Natural killer cell (primary cell): ENCODE measurements around the gene STK32C. TPM values are rescaled to one million over a fixed set of nuclear protein-coding genes. Genes with fewer than 3 reads are reported as not detected.

Experiments
- ATAC-seq, 3 donors: fragments of 150-1000 bp in 2 of 3; fragments of 200-7000 bp in 1 of 3; cut with Tn5 transposase; 1 replicate in 1 of 3; 2 replicates in 2 of 3; pipeline ENCODE4 v1.10.0; 2021; ENCODE audit warnings: mild to moderate bottlenecking in 2 of 3, moderate library complexity in 2 of 3
- DNase-seq, 2 donors: peaks; one replicate each; pipeline versions ENCODE4 v3.0.0 to v3.0.0-alpha.2; 2013 to 2021; ENCODE audit warnings: mixed read lengths in 1 of 2
- H3K27ac ChIP-seq: one replicate; pipeline ENCODE4 v1.5.1; 2013; ENCODE audit warnings: mild to moderate bottlenecking, low read length
- H3K27me3 ChIP-seq: one replicate; pipeline ENCODE4 v1.6.1; 2013; ENCODE audit warnings: low read length; ENCODE audit not compliant: control insufficient read depth, insufficient read depth
- H3K36me3 ChIP-seq: one replicate; pipeline ENCODE4 v1.6.1; 2013; ENCODE audit warnings: low read length; ENCODE audit not compliant: control insufficient read depth, insufficient read depth
- H3K4me1 ChIP-seq: one replicate; pipeline ENCODE4 v1.6.1; 2013; ENCODE audit warnings: low read length; ENCODE audit not compliant: control insufficient read depth, insufficient read depth
- H3K4me3 ChIP-seq: one replicate; pipeline ENCODE4 v1.5.1; 2013; ENCODE audit warnings: low read length
- H3K9me3 ChIP-seq: one replicate; pipeline ENCODE4 v1.6.1; 2013; ENCODE audit warnings: low read length; ENCODE audit not compliant: control insufficient read depth, insufficient read depth
- H3K27ac Mint-ChIP-seq, 2 donors: one replicate each; pipeline ENCODE4 v1.8.0; 2022; ENCODE audit warnings: mild to moderate bottlenecking in 2 of 2, mixed read lengths in 2 of 2, moderate library complexity in 1 of 2
- H3K27me3 Mint-ChIP-seq, 2 donors: one replicate each; pipeline ENCODE4 v1.8.0; 2022; ENCODE audit warnings: low read depth in 2 of 2, mixed read lengths in 2 of 2
- H3K36me3 Mint-ChIP-seq: one replicate; pipeline ENCODE4 v1.8.0; 2022; ENCODE audit warnings: mixed read lengths
- H3K4me1 Mint-ChIP-seq, 2 donors: one replicate each; pipeline ENCODE4 v1.8.0; 2022; ENCODE audit warnings: mixed read lengths in 2 of 2
- H3K4me3 Mint-ChIP-seq: one replicate; pipeline ENCODE4 v1.8.0; 2022; ENCODE audit warnings: mild to moderate bottlenecking, moderate library complexity, mixed read lengths
- H3K9me3 Mint-ChIP-seq, 2 donors: one replicate each; pipeline ENCODE4 v1.8.0; 2022; ENCODE audit warnings: mixed read lengths in 2 of 2
- whole genome bisulfite sequencing: methylation state at CpG from one replicate; pipeline ENCODE4 v1.1.7; 2013; ENCODE audit warnings: missing lambda C conversion rate; ENCODE audit not compliant: insufficient coverage; 5-methylcytosine and 5-hydroxymethylcytosine counted together
- intact Hi-C: fragments of 100-400 bp; cut with micrococcal nuclease; formaldehyde crosslinking; loops from one replicate; pipeline ENCODE4 v1.14.2; 2022
- total RNA-seq, 4 donors: library from RNA; stranded (reverse); fragments of 120-200 nt in 1 of 4; gene quantifications; one replicate each; pipeline versions ENCODE4 v1.2.3 to v1.2.4, GENCODE V29; 2013 to 2022
- TF ChIP-seq, protein P1 (sequence below): fragments of 200-600 bp; IDR thresholded peaks from one replicate; pipeline ENCODE4 v1.8.0; 2022; ENCODE audit warnings: antibody characterized with exemption

STK32C gene
- total RNA-seq, 3 donors from 2014 or later (not counting 1 experiment from before 2014, with no cell fraction given): 12.7 to 22.1 (median 17.9) TPM

DNA sequence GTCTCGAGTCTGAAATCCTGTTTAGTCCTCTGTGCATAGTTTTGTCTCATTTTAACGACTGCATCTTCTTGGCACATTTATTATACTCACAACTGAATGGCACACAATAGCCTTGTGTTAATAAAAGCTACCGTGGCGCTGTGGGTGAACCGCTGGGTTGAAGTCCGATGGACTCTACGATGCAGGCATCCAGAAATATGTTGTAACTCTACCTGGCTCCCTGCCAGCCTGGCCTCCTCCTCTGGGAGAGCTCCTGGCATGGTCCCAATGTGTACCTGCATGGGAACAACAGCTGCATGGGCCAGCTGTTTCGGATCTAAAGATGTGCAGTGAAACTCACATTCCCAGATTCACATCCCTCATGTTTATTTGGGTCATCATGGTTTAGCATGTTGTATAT lies 124.7 kb downstream of the STK32C start:
- DNase-seq (no peak), ATAC-seq (no peak)
- H3K9me3 ChIP-seq: no peaks in the 10 kb centered on the region
- no peak overlapping the region for H3K27ac Mint-ChIP-seq
- H3K4me1 ChIP-seq: peaks cover 20% of the 10 kb centered on the region
- H3K27me3 ChIP-seq: peaks cover 19% of the 10 kb centered on the region
- H3K27me3 Mint-ChIP-seq: peaks cover 27 to 30% of the 10 kb centered on the region in 2 donors
- TF ChIP-seq, protein P1, sequence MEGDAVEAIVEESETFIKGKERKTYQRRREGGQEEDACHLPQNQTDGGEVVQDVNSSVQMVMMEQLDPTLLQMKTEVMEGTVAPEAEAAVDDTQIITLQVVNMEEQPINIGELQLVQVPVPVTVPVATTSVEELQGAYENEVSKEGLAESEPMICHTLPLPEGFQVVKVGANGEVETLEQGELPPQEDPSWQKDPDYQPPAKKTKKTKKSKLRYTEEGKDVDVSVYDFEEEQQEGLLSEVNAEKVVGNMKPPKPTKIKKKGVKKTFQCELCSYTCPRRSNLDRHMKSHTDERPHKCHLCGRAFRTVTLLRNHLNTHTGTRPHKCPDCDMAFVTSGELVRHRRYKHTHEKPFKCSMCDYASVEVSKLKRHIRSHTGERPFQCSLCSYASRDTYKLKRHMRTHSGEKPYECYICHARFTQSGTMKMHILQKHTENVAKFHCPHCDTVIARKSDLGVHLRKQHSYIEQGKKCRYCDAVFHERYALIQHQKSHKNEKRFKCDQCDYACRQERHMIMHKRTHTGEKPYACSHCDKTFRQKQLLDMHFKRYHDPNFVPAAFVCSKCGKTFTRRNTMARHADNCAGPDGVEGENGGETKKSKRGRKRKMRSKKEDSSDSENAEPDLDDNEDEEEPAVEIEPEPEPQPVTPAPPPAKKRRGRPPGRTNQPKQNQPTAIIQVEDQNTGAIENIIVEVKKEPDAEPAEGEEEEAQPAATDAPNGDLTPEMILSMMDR: no peak
- no peaks in the 10 kb centered on the region for H3K9me3 Mint-ChIP-seq
- intact Hi-C loops: no loop called here
- WGBS: 78% methylated on average over 8 of the region's 8 CpGs
- no peaks in the 10 kb centered on the region for H3K36me3 Mint-ChIP-seq
- H3K27ac ChIP-seq: no peak overlapping the region
- H3K4me3 ChIP-seq: no peak overlapping the region
- H3K36me3 ChIP-seq: no peaks in the 10 kb centered on the region
- no peak overlapping the region for H3K4me3 Mint-ChIP-seq
- peaks cover 0 to 8% of the 10 kb centered on the region in 2 donors for H3K4me1 Mint-ChIP-seq

DNA sequence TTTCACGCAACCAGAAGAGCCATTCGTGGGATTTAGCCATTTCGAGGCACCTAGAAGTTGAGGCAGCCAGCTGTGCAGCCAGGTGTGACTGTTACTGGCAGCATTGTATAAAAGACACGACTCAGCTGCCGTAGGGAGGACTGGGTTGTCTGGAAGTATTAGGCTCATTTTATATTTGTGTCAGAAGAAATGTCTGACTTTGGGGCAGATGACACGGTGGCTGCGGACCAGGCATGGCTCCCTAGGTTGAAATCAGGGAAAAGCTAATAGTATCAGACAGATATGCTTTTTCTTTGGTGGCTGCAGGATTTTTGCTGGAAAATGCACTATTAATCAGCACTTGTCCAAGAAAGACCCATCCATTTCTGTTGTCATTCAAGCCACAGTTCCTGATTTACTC lies 125.2 kb downstream of the STK32C start:
- ATAC-seq (no peak), DNase-seq (no peak)
- Mint-ChIP-seq H3K4me1 (peaks cover 0 to 5% of the 10 kb centered on the region in 2 donors), H3K27me3 (peaks cover 29 to 31% of the 10 kb centered on the region in 2 donors), H3K27ac (no peak overlapping the region), H3K9me3 (no peaks in the 10 kb centered on the region), H3K4me3 (no peak overlapping the region), H3K36me3 (no peaks in the 10 kb centered on the region)
- intact Hi-C loops: no loop called here
- no peak overlapping the region for H3K27ac ChIP-seq
- H3K27me3 ChIP-seq: peaks cover 18% of the 10 kb centered on the region
- peaks cover 15% of the 10 kb centered on the region for H3K4me1 ChIP-seq
- no peaks in the 10 kb centered on the region for H3K36me3 ChIP-seq
- TF ChIP-seq, protein P1: no peak
- H3K9me3 ChIP-seq: no peaks in the 10 kb centered on the region
- 88% methylated on average over 7 of the region's 7 CpGs for WGBS
- H3K4me3 ChIP-seq: no peak overlapping the region

- H3K36me3 Mint-ChIP-seq: no peaks in the 10 kb centered on the region
- Histone ChIP-seq H3K27ac (no peak overlapping the region), H3K4me1 (peaks cover 11% of the 10 kb centered on the region), H3K9me3 (no peaks in the 10 kb centered on the region), H3K36me3 (no peaks in the 10 kb centered on the region), H3K27me3 (peaks cover 23% of the 10 kb centered on the region), H3K4me3 (no peak overlapping the region)
- DNase-seq (no peak), ATAC-seq (no peak)
- H3K9me3 Mint-ChIP-seq: no peaks in the 10 kb centered on the region
- peaks cover 34 to 39% of the 10 kb centered on the region in 2 donors for H3K27me3 Mint-ChIP-seq
- TF ChIP-seq, protein P1: no peak
- H3K27ac Mint-ChIP-seq: no peak overlapping the region
- WGBS: 77% methylated on average over 25 of the region's 25 CpGs
- intact Hi-C loops: no loop called here
- H3K4me3 Mint-ChIP-seq: no peak overlapping the region
- H3K4me1 Mint-ChIP-seq: peaks cover 0 to 5% of the 10 kb centered on the region in 2 donors
These were observed 125.9 kb downstream of the STK32C start for GRCh38 chr10:132181691-132182425.

- H3K27ac ChIP-seq: no peak overlapping the region
- Mint-ChIP-seq H3K27me3 (peaks cover 37 to 45% of the 10 kb centered on the region in 2 donors), H3K36me3 (no peaks in the 10 kb centered on the region), H3K27ac (no peak overlapping the region), H3K9me3 (no peaks in the 10 kb centered on the region), H3K4me1 (no peaks in the 10 kb centered on the region), H3K4me3 (no peak overlapping the region)
- intact Hi-C loops: no loop called here
- peaks cover 31% of the 10 kb centered on the region for H3K27me3 ChIP-seq
- no peak for DNase-seq
- no peak overlapping the region for H3K4me3 ChIP-seq
- H3K36me3 ChIP-seq: no peaks in the 10 kb centered on the region
- ATAC-seq: no peak
- TF ChIP-seq, protein P1: no peak
- peaks cover 9% of the 10 kb centered on the region for H3K4me1 ChIP-seq
- no peaks in the 10 kb centered on the region for H3K9me3 ChIP-seq
- 47% methylated on average over 14 of the region's 14 CpGs for WGBS
These were observed 127.0 kb downstream of the STK32C start for GRCh38 chr10:132180736-132181135.
